ENCODE results near the gene TNPO1. TPM values are rescaled to one million over a fixed set of nuclear protein-coding genes. Genes with fewer than 3 reads are reported as not detected.
"Not testable (repeated sequence)": the region's sequence is repeated elsewhere in the genome, so short reads cannot be mapped to it uniquely, and the experiment has no call there.

TNPO1 gene
- polyA plus RNA-seq, 1 donor from 2014 or later: 103 TPM

- H3F3A ChIP-seq (ENCODE audit: insufficient read depth, low read length, poor library complexity, severe bottlenecking): no peaks in the 10 kb centered on the region
- no peak overlapping the region for H2AFZ ChIP-seq (ENCODE audit: low read depth, low read length)
- no peaks in the 10 kb centered on the region for H3K36me3 ChIP-seq (ENCODE audit: insufficient read depth, low read length)
- TF ChIP-seq TAF1 (IDR thresholded peaks at IDR 0.05; ENCODE audit: low read depth): no peak
- TF ChIP-seq EZH2 (IDR thresholded peaks at IDR 0.05; ENCODE audit: borderline replicate concordance, insufficient read depth, low read length, poor library complexity, severe bottlenecking): no peak
- TF ChIP-seq SMC3 (conservative IDR thresholded peaks at IDR 0.05; ENCODE audit: poor library complexity): no peak
- no peak for TF ChIP-seq REST (IDR thresholded peaks at IDR 0.05; ENCODE audit: borderline replicate concordance)
- TF ChIP-seq MXI1 (conservative IDR thresholded peaks at IDR 0.05; ENCODE audit: poor library complexity, severe bottlenecking): no peak
- TF ChIP-seq CTCF (IDR thresholded peaks at IDR 0.05; ENCODE audit: poor library complexity, severe bottlenecking): no peak
- no peak for TF ChIP-seq RAD21 (conservative IDR thresholded peaks at IDR 0.05)
- no peak for TF ChIP-seq EP300 (conservative IDR thresholded peaks at IDR 0.05; ENCODE audit: poor library complexity, severe bottlenecking)
- no peak for TF ChIP-seq POLR2AphosphoS5 (IDR thresholded peaks at IDR 0.05)
- H3K27ac ChIP-seq (ENCODE audit: low read length): no peak overlapping the region
- H3K27me3 ChIP-seq (ENCODE audit: insufficient read depth, low read depth, low read length): no peaks in the 10 kb centered on the region
- H4K20me1 ChIP-seq (ENCODE audit: insufficient read depth): no peaks in the 10 kb centered on the region
- H3K9me2 ChIP-seq (ENCODE audit: insufficient read depth, low read length): no peaks in the 10 kb centered on the region
- no peaks in the 10 kb centered on the region for H3K9me3 ChIP-seq (ENCODE audit: low read length)
- H3K4me3 ChIP-seq (ENCODE audit: low read length): no peak overlapping the region
- H3K4me2 ChIP-seq (ENCODE audit: low read length): no peak overlapping the region
- no peak overlapping the region for H3K9ac ChIP-seq (ENCODE audit: low read length)
- H3K79me2 ChIP-seq (replicated peaks; ENCODE audit: insufficient read depth, low read length): no peaks in the 10 kb centered on the region
These were observed 106.0 kb downstream of the TNPO1 start for GRCh38 chr5:72922422-72922821.

GRCh38 chr5:72925336-72926010, 109.0 kb downstream of the TNPO1 start:
- Histone ChIP-seq H3K9ac (ENCODE audit: low read length) (no peak overlapping the region), H4K20me1 (ENCODE audit: insufficient read depth) (no peaks in the 10 kb centered on the region), H3K4me3 (ENCODE audit: low read length) (no peak overlapping the region), H3K36me3 (ENCODE audit: insufficient read depth, low read length) (no peaks in the 10 kb centered on the region), H3K9me3 (ENCODE audit: low read length) (no peaks in the 10 kb centered on the region), H3F3A (ENCODE audit: insufficient read depth, low read length, poor library complexity, severe bottlenecking) (no peaks in the 10 kb centered on the region), H3K79me2 (replicated peaks; ENCODE audit: insufficient read depth, low read length) (no peaks in the 10 kb centered on the region), H3K27ac (ENCODE audit: low read length) (no peak overlapping the region), H3K9me2 (ENCODE audit: insufficient read depth, low read length) (no peaks in the 10 kb centered on the region), H3K4me2 (ENCODE audit: low read length) (no peak overlapping the region), H2AFZ (ENCODE audit: low read depth, low read length) (no peak overlapping the region), H3K27me3 (ENCODE audit: insufficient read depth, low read depth, low read length) (no peaks in the 10 kb centered on the region)
- TF ChIP-seq CTCF (IDR thresholded peaks at IDR 0.05; ENCODE audit: poor library complexity, severe bottlenecking) (no peak), EP300 (conservative IDR thresholded peaks at IDR 0.05; ENCODE audit: poor library complexity, severe bottlenecking) (no peak), MXI1 (conservative IDR thresholded peaks at IDR 0.05; ENCODE audit: poor library complexity, severe bottlenecking) (no peak), POLR2AphosphoS5 (IDR thresholded peaks at IDR 0.05) (no peak), REST (IDR thresholded peaks at IDR 0.05; ENCODE audit: borderline replicate concordance) (no peak), RAD21 (conservative IDR thresholded peaks at IDR 0.05) (no peak)

- H3K27me3 ChIP-seq (ENCODE audit: insufficient read depth, low read depth, low read length); H4K20me1 ChIP-seq (ENCODE audit: insufficient read depth); H3K4me2 ChIP-seq (ENCODE audit: low read length); H3K4me3 ChIP-seq (ENCODE audit: low read length); H3K9ac ChIP-seq (ENCODE audit: low read length); H3K36me3 ChIP-seq (ENCODE audit: insufficient read depth, low read length); H3K9me2 ChIP-seq (ENCODE audit: insufficient read depth, low read length); H3F3A ChIP-seq (ENCODE audit: insufficient read depth, low read length, poor library complexity, severe bottlenecking); H2AFZ ChIP-seq (ENCODE audit: low read depth, low read length); H3K27ac ChIP-seq (ENCODE audit: low read length); H3K9me3 ChIP-seq (ENCODE audit: low read length); H3K79me2 ChIP-seq (replicated peaks; ENCODE audit: insufficient read depth, low read length): not testable (repeated sequence)
These were observed 116.2 kb downstream of the TNPO1 start for GRCh38 chr5:72932686-72933085.
